BJ (cell line): ENCODE measurements around the gene CACNA1I. TPM values are rescaled to one million over a fixed set of nuclear protein-coding genes. Genes with fewer than 3 reads are reported as not detected.

Experiments
- CTCF ChIA-PET: fragments of 350-600 bp; formaldehyde crosslinking; extraction: SDS; loops from one replicate; lab custom pipeline; 2021; ENCODE audit warnings: antibody characterized with exemption, inconsistent platforms; lab: Yijun Ruan, JAX
- POLR2A ChIA-PET: fragments of 300-600 bp; sonication (Branson Sonifier 250); formaldehyde crosslinking; extraction: SDS; loops from one replicate; lab custom pipeline; 2021; ENCODE audit warnings: antibody characterized with exemption; lab: Charles Lee
- DNase-seq: peaks from one replicate; pipeline ENCODE4 v3.0.0-alpha.2; 2011; ENCODE audit warnings: low read depth
- H3K27me3 ChIP-seq: 2 replicates; pipeline ENCODE4 v1.6.0; 2011; ENCODE audit warnings: low read length; ENCODE audit not compliant: control insufficient read depth, insufficient read depth
- H3K36me3 ChIP-seq: 2 replicates; pipeline ENCODE4 v1.5.1; 2011; ENCODE audit warnings: low read length; ENCODE audit not compliant: control insufficient read depth, insufficient read depth
- H3K4me3 ChIP-seq: 2 replicates; pipeline ENCODE4 v1.5.1; 2011; ENCODE audit warnings: low read depth, mild to moderate bottlenecking, control low read depth, low read length
- CTCF ChIP-seq: IDR thresholded peaks from 2 replicates; pipeline ENCODE4 v1.5.1; 2011; ENCODE audit warnings: low read depth, mild to moderate bottlenecking, control low read depth, inconsistent platforms, low read length, moderate library complexity; ENCODE audit not compliant: insufficient read depth
- polyA plus RNA-seq: library from polyadenylated mRNA; depleted of rRNA; stranded (reverse); fragments of >200 nt; gene quantifications from 2 replicates; pipeline ENCODE4 v1.2.3, GENCODE V29; 2011

CACNA1I gene
- polyA plus RNA-seq, 1 experiment, result 0.01 TPM

GRCh38 chr22:39706376-39707140 is 136.0 kb downstream of the CACNA1I start:
- H3K36me3 ChIP-seq, result no peaks in the 10 kb centered on the region
- POLR2A ChIA-PET, result no interaction called here
- CTCF ChIA-PET, result no interaction called here
- no peak for TF ChIP-seq CTCF
- DNase-seq, result no peak
- peaks cover 4% of the 10 kb centered on the region for H3K27me3 ChIP-seq
- H3K4me3 ChIP-seq, result no peak overlapping the region

- ChIA-PET POLR2A (no interaction called here), CTCF (no interaction called here)
- Histone ChIP-seq H3K36me3 (no peaks in the 10 kb centered on the region), H3K27me3 (peaks cover 2% of the 10 kb centered on the region), H3K4me3 (no peak overlapping the region)
- no peak for DNase-seq
- TF ChIP-seq CTCF, result no peak
Observed at GRCh38 chr22:39707351-39707750, 136.8 kb downstream of the CACNA1I start.

- Histone ChIP-seq H3K4me3 (no peak overlapping the region), H3K27me3 (peaks cover 5% of the 10 kb centered on the region), H3K36me3 (no peaks in the 10 kb centered on the region)
- no peak for TF ChIP-seq CTCF
- ChIA-PET CTCF (no interaction called here), POLR2A (no interaction called here)
- no peak for DNase-seq
Observed at GRCh38 chr22:39707816-39708215, 137.3 kb downstream of the CACNA1I start.

DNA sequence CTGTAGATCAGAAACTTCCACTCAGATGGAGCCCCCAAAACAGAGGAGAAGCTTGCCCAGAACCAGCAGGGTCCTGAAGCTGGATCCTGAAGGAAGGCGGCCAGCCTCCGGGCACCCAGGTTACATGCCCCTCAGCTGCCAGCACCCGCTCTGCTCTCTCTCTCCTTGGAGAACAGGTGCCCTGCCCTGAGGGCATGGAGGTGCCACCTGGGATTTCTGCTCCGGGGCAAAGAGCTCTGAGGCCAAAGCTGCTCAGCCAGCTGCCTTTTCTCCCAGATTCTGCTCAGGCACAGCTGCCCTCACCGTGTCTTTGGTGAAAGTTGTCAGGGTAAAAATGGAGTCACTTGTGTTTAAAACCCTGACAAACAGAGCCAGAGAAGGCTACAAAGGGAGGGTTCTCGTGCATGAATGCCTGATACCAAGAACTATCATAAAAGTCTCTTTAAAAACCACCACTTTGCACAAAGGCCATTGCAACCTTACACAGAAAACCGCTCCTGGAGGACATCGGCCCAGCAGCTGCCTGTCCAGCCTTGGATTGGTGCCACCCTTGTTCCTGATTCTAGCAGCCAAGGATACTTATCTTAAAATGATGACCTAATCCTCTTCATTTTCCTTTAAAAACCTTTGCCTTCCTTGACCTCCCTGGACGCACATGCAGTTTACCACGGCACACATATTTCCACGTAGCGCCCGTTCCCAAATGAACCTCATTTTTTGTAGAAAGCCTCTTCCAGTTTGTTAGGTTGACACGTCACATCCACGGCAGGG is 140.0 kb downstream of the CACNA1I start:
- DNase-seq, result no peak
- H3K27me3 ChIP-seq, result peaks cover 2% of the 10 kb centered on the region
- POLR2A ChIA-PET, result no interaction called here
- no peak overlapping the region for H3K4me3 ChIP-seq
- CTCF ChIA-PET, result no interaction called here
- TF ChIP-seq CTCF, result no peak
- H3K36me3 ChIP-seq, result no peaks in the 10 kb centered on the region

DNA sequence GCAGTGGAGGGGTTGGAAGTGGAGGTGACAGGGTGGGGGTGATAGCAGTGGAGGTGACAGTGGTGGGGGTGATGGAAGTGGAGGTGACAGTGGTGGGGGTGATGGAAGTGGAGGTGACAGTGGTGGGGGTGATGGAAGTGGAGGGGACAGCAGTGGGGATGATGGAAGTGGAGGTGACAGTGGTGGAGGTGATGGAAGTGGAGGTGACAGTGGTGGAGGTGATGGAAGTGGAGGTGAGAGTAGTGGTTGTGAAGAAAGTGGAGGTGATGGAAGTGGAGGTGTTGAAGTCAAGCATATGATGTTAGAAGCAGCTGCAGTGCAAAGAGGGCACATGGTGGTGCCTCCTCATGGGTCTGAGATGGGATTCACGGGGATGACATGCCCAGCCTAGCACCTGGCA is 141.5 kb downstream of the CACNA1I start:
- no peak for DNase-seq
- no peak overlapping the region for H3K4me3 ChIP-seq

More for the DNA sequence above, 141.5 kb downstream of the CACNA1I start:
- Histone ChIP-seq H3K36me3 (no peaks in the 10 kb centered on the region), H3K27me3 (peaks cover 2% of the 10 kb centered on the region)
- ChIA-PET CTCF (no interaction called here), POLR2A (no interaction called here)
- TF ChIP-seq CTCF, result no peak
